ENCODE data around the gene SHANK1.

Gene SHANK1

DNA sequence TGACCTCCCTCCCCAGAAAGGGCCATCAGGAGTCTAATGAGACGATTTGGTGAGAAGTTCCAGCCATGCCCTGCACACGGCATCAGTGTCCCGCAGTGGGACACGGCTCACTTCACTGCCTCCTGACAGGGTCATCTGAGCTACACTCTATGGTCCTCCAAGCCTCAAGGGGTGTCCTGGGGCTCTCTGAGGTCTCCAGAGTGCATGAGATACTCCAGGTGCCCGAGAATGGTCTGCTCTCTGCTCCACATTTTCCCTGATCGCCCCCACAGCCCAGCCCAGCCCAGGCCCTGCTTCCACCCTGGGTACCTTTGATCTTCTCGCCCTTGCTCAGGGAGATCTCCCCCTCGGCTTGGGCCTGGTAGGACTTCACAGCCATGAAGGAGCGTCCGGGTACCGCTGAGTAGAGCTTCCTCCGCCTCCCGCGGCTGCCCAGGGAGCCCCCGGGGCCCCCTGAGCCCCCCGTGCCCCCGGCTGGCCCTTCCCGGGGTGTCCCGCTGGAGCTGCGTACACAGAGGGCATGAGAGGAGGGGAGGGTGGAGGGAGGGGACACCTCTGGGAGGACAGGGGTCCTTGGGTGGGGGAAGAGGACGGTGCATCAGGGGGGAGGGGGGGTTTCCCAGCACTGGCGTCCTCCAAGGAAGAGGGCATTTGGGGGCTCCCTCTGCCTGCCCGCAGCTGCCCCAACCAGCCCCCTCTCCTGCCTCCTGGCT lies 17.3 kb downstream of the SHANK1 start:
- H3K27me3 ChIP-seq (ENCODE audit: control insufficient read depth, insufficient read depth, low read length) = no peaks in the 10 kb centered on the region

DNA sequence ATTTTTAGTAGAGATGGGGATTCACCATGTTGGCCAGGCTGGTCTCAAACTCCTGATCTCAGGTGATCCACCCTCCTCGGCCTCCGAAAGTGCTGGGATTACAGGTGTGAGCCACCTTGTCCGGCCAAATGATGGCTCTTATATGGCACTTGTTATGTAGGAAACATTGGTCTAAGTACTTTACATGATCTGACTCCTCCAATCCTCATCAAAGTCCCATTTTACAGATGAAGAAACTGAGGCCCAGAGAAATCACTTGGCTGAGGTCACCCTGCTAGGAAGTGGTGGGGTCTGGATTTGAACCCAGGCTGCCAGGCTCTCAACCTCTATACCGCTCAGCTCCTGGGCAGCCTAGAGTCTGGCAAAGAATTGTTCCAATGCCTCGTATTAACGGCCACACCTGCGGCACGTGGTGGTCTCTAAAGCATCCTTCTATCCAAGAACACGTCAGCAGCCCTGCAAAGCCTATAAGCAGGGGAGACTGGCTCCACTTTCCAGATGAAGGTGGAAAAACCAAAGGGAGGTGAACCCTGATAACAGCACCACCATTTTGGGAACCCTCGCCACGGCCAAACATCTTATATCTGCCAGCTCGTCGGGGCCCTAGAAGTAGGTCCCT lies 18.1 kb downstream of the SHANK1 start:
- Histone ChIP-seq H3K36me3 (ENCODE audit: control insufficient read depth, insufficient read depth, low read length) (no peaks in the 10 kb centered on the region), H3K9me3 (ENCODE audit: control insufficient read depth, insufficient read depth, low read length) (peaks cover 27% of the 10 kb centered on the region), H3K4me1 (ENCODE audit: control insufficient read depth, insufficient read depth, low read length) (no peaks in the 10 kb centered on the region), H3K27ac (ENCODE audit: low read length) (no peak overlapping the region), H3K4me3 (ENCODE audit: low read length) (no peak overlapping the region), H3K27me3 (ENCODE audit: control insufficient read depth, insufficient read depth, low read length) (no peaks in the 10 kb centered on the region)
- no peak for DNase-seq (ENCODE audit: low read depth, low spot score)
- no CpG with 5 or more reads among the region's 13 CpGs for WGBS (ENCODE audit: insufficient coverage, insufficient read length)

More for the DNA sequence above, 17.3 kb downstream of the SHANK1 start:
- no peak overlapping the region for H3K27ac ChIP-seq (ENCODE audit: low read length)
- peaks cover 29% of the 10 kb centered on the region for H3K9me3 ChIP-seq (ENCODE audit: control insufficient read depth, insufficient read depth, low read length)
- DNase-seq (ENCODE audit: low read depth, low spot score) = no peak
- no CpG with 5 or more reads among the region's 23 CpGs for WGBS (ENCODE audit: insufficient coverage, insufficient read length)
- H3K36me3 ChIP-seq (ENCODE audit: control insufficient read depth, insufficient read depth, low read length) = no peaks in the 10 kb centered on the region
- no peak overlapping the region for H3K4me3 ChIP-seq (ENCODE audit: low read length)
- no peaks in the 10 kb centered on the region for H3K4me1 ChIP-seq (ENCODE audit: control insufficient read depth, insufficient read depth, low read length)

DNA sequence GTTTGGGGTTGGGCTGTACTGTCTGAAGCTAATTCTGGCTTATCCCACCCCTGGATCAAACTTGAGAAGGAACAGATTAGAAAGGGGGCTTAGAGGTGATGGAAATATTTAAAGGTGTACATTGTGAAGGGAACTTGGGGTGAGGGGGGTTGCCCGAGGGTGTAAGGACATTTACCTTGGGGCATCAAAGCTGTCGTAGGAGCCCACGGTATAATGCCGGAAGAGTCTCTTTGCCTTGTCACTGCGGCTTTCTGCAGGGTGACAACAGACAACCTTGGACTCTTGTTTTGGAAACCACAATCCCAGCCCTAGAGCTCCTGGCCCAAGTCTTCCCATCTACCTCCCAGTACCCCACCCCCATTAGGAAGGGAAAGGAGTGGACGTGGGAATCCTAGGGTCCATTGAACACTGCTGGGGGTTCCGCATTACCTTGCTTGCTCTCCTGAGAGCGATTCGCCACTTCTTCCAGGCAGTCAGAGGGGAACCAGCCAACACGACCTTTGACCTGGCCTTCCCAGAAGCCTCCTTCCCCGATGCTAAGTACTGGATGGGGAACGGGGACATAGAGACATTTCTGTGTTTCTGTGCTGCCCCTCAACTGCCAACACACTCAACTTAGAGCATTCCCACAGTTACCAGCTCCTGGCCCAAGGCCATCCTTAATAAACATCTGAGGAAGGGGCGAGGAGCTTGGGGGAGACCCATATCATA lies 22.0 kb downstream of the SHANK1 start:
- H3K4me3 ChIP-seq (ENCODE audit: low read length) = no peak overlapping the region
- H3K36me3 ChIP-seq (ENCODE audit: control insufficient read depth, insufficient read depth, low read length) = no peaks in the 10 kb centered on the region; the same call in 1 of the 2 replicates
- no peaks in the 10 kb centered on the region for H3K27me3 ChIP-seq (ENCODE audit: control insufficient read depth, insufficient read depth, low read length)
- no peak for DNase-seq (ENCODE audit: low read depth, low spot score)
- WGBS (ENCODE audit: insufficient coverage, insufficient read length) = no CpG with 5 or more reads among the region's 13 CpGs
- H3K9me3 ChIP-seq (ENCODE audit: control insufficient read depth, insufficient read depth, low read length) = peaks cover 22% of the 10 kb centered on the region
- no peak overlapping the region for H3K27ac ChIP-seq (ENCODE audit: low read length)
- H3K4me1 ChIP-seq (ENCODE audit: control insufficient read depth, insufficient read depth, low read length) = no peaks in the 10 kb centered on the region

DNA sequence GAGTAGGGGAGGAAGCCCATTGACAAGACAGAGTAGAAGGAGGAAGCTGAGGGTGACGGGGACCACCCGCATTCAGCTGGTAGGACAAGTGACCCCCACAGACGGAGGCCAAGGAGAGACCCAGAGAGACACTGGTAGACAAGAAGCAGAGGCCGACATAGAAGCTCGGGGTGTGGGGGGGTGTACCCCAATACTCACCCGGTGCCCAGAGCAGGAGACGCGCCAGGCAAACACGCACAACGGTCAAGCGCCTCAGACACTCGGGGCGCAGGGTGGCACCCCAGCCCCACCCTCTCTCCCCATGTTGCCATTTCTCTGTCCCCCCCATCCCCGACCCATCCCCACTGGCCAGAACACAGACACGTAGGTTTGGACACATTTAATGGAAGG lies 23.5 kb downstream of the SHANK1 start:
- Histone ChIP-seq H3K4me3 (ENCODE audit: low read length) (no peak overlapping the region), H3K36me3 (ENCODE audit: control insufficient read depth, insufficient read depth, low read length) (no peaks in the 10 kb centered on the region; the same call in 1 of the 2 replicates), H3K27me3 (ENCODE audit: control insufficient read depth, insufficient read depth, low read length) (no peaks in the 10 kb centered on the region), H3K27ac (ENCODE audit: low read length) (no peak overlapping the region), H3K9me3 (ENCODE audit: control insufficient read depth, insufficient read depth, low read length) (peaks cover 21% of the 10 kb centered on the region), H3K4me1 (ENCODE audit: control insufficient read depth, insufficient read depth, low read length) (no peaks in the 10 kb centered on the region)
- WGBS (ENCODE audit: insufficient coverage, insufficient read length) = no CpG with 5 or more reads among the region's 15 CpGs
- no peak for DNase-seq (ENCODE audit: low read depth, low spot score)

DNA sequence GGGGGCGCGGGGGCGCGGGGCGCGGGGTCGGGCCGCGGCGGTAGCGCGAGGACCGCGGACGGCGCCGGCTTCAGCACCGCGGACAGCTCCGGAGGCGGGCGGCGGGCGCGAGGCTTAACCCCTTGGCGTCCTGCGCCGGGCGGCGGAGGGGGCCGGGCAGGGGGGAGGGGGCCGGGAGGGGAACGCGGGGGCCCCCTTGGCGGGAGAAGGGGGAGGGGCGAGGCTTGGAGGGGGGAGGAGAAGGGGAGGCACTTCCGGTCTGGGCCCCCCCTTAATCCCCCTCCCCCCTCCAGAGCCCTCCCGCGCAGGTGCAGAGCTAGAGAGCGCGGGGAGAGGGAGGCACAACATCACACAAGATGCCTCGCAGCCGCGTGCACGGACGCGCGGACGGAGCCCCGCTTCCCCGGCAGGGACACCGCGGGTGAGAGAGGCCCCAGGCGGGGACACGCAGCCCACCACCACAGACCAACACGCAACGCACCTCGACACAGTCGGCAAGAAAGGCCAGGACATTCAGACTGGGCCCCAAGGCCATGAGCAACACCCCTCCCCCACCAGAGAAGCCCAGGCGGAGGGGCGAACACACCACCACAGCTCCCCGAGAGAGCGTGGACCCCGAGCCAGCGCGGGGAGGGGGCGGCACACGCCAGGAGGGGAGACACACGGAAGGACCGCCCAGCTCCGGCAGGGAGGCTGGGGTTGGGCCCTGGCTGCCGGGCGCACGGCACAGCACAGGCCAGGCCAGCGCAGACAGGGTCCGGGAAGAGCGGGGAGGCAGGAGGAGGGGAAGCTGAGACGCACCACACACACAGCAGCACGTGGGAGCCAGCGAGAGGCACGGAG lies 24.1 kb downstream of the SHANK1 start:
- WGBS (ENCODE audit: insufficient coverage, insufficient read length) = no CpG with 5 or more reads among the region's 81 CpGs
- H3K9me3 ChIP-seq (ENCODE audit: control insufficient read depth, insufficient read depth, low read length) = peaks cover 24% of the 10 kb centered on the region
- H3K27ac ChIP-seq (ENCODE audit: low read length) = no peak overlapping the region
- no peak overlapping the region; the same call in 1 of the 2 replicates for H3K4me3 ChIP-seq (ENCODE audit: low read length)
- DNase-seq (ENCODE audit: low read depth, low spot score) = no peak
- no peaks in the 10 kb centered on the region for H3K27me3 ChIP-seq (ENCODE audit: control insufficient read depth, insufficient read depth, low read length)
- no peaks in the 10 kb centered on the region; the same call in 1 of the 2 replicates for H3K36me3 ChIP-seq (ENCODE audit: control insufficient read depth, insufficient read depth, low read length)
- no peaks in the 10 kb centered on the region for H3K4me1 ChIP-seq (ENCODE audit: control insufficient read depth, insufficient read depth, low read length)

DNA sequence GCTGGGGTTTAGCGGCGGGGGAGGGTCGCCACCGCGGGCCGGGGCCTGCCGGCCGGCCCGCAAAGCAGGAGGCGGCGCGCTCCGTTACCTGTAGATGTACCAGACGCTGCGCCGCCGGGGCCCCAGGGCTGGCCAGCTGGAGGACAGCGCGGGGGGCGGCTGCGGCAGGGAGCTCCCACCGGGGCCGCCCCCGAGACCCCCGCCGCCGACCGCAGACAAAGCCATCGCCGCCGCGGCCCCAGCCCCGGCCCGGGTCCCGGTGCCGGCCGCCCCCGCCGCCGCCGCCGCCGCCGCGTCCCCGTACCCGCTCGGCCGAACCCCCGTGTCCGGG lies 24.8 kb downstream of the SHANK1 start:
- DNase-seq (ENCODE audit: low read depth, low spot score) = no peak
- peaks cover 26% of the 10 kb centered on the region for H3K9me3 ChIP-seq (ENCODE audit: control insufficient read depth, insufficient read depth, low read length)
- WGBS (ENCODE audit: insufficient coverage, insufficient read length) = no CpG with 5 or more reads among the region's 51 CpGs
- H3K4me1 ChIP-seq (ENCODE audit: control insufficient read depth, insufficient read depth, low read length) = no peaks in the 10 kb centered on the region
- no peaks in the 10 kb centered on the region for H3K27me3 ChIP-seq (ENCODE audit: control insufficient read depth, insufficient read depth, low read length)
- no peak overlapping the region for H3K27ac ChIP-seq (ENCODE audit: low read length)
- H3K4me3 ChIP-seq (ENCODE audit: low read length) = no peak overlapping the region
- no peaks in the 10 kb centered on the region; the same call in 1 of the 2 replicates for H3K36me3 ChIP-seq (ENCODE audit: control insufficient read depth, insufficient read depth, low read length)

DNA sequence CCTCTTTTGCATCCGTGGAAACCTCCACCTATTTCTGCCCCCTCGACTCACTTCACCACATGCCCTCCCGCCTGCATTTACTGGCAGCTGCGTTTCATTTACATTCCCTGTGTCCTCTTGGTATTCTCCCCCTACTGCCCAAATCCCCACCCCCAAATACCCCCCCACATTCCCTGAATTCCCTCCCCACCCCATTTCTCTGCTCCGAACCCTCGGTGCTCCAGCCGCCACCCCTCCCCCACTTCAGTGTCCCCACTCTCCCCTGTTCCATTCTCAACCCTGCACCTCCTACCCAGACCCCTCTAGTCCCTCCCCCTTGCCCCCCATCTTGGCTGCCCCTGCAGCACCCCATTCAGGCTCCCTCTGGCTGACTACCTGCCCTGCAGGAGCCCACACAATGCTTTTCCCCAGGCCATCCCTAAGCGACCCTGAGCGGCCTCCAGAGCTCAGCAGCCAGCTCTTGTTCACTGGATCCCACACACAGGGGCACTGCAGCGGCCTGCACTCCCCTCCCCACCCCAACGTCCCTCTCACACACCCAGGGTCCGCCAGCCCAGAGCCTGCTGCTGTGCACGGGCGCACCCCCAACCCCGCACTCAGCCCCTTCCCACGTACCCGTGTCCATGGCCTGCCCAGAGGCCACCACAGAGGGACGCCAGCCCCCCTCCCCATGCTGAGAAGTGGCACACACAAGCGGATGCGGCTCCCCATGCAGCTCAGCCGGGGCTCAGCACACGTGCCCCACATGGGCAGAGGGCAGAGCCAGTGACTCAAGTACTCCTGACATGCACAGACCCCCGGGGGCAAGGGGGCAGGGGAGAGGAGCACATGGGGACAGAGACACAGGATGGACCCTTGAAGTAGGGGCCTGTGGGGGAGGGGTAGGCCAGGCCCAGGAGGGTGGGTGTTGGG lies 26.3 kb downstream of the SHANK1 start:
- Histone ChIP-seq H3K27ac (ENCODE audit: low read length) (no peak overlapping the region), H3K4me3 (ENCODE audit: low read length) (no peak overlapping the region), H3K4me1 (ENCODE audit: control insufficient read depth, insufficient read depth, low read length) (no peaks in the 10 kb centered on the region), H3K27me3 (ENCODE audit: control insufficient read depth, insufficient read depth, low read length) (no peaks in the 10 kb centered on the region), H3K9me3 (ENCODE audit: control insufficient read depth, insufficient read depth, low read length) (peaks cover 21% of the 10 kb centered on the region), H3K36me3 (ENCODE audit: control insufficient read depth, insufficient read depth, low read length) (no peaks in the 10 kb centered on the region; the same call in 1 of the 2 replicates)
- DNase-seq (ENCODE audit: low read depth, low spot score) = no peak
- no CpG with 5 or more reads among the region's 23 CpGs for WGBS (ENCODE audit: insufficient coverage, insufficient read length)

DNA sequence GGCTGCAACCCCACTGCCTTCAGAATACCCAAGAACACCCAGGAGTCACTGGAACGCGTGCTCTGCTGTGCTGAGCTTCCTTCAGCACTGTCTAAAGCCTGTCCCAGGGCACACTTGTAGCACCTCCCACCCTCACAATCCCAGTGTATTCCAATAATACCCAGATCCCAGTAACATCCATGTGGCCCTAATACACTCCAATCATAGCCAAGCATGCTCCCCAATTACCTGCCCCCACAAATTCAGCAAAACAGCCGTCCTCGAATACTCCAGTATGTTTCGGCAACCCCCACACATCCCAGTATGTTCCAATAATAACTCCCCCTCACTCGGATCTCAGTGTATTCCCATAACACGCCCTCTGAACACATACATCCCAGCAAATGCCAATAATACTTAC lies 29.2 kb downstream of the SHANK1 start:
- no CpG with 5 or more reads among the region's 7 CpGs for WGBS (ENCODE audit: insufficient coverage, insufficient read length)
- DNase-seq (ENCODE audit: low read depth, low spot score) = no peak
- Histone ChIP-seq H3K4me1 (ENCODE audit: control insufficient read depth, insufficient read depth, low read length) (no peaks in the 10 kb centered on the region), H3K27me3 (ENCODE audit: control insufficient read depth, insufficient read depth, low read length) (no peaks in the 10 kb centered on the region), H3K9me3 (ENCODE audit: control insufficient read depth, insufficient read depth, low read length) (peaks cover 24% of the 10 kb centered on the region), H3K36me3 (ENCODE audit: control insufficient read depth, insufficient read depth, low read length) (no peaks in the 10 kb centered on the region; the same call in 1 of the 2 replicates), H3K4me3 (ENCODE audit: low read length) (no peak overlapping the region), H3K27ac (ENCODE audit: low read length) (no peak overlapping the region)

DNA sequence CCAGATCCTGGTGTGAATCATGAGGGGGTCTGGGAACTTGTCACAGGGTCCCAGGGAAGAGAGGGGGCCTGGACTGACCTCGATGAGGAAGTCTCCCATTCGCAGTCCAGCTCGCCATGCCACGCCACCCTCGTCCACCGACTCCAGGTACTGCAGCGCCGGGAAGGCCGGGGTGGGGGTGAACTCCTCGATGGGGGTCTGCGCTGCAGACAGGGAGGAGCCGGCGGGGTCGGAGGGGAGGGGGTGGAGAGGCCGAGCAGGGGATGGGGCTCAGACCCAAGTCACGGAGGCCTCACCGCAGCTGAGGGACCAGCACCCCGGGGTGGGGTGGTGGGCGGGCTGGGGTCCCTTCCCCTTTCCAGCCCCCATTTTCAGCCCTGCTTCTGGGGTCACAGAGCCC lies 30.8 kb downstream of the SHANK1 start:
- DNase-seq (ENCODE audit: low read depth, low spot score) = no peak
- Histone ChIP-seq H3K4me1 (ENCODE audit: control insufficient read depth, insufficient read depth, low read length) (no peaks in the 10 kb centered on the region), H3K27ac (ENCODE audit: low read length) (no peak overlapping the region), H3K36me3 (ENCODE audit: control insufficient read depth, insufficient read depth, low read length) (no peaks in the 10 kb centered on the region; the same call in 1 of the 2 replicates), H3K4me3 (ENCODE audit: low read length) (no peak overlapping the region), H3K27me3 (ENCODE audit: control insufficient read depth, insufficient read depth, low read length) (no peaks in the 10 kb centered on the region), H3K9me3 (ENCODE audit: control insufficient read depth, insufficient read depth, low read length) (peaks cover 28% of the 10 kb centered on the region)
- no CpG with 5 or more reads among the region's 19 CpGs for WGBS (ENCODE audit: insufficient coverage, insufficient read length)

Measured in iPS DF 6.9 (cell line).